GM19467 (cell line): ENCODE results near the gene RNF112.
"Not testable (repeated sequence)": the region's sequence is repeated elsewhere in the genome, so short reads cannot be mapped to it uniquely, and the experiment has no call there.

ENCODE experiments used
- ATAC-seq: cut with Tn5 transposase; IDR thresholded peaks from one replicate; pipeline ENCODE4 v1.9.1; 2021; ENCODE audit warnings: mild to moderate bottlenecking, moderate library complexity; ENCODE audit not compliant: unreplicated experiment

Gene RNF112

DNA sequence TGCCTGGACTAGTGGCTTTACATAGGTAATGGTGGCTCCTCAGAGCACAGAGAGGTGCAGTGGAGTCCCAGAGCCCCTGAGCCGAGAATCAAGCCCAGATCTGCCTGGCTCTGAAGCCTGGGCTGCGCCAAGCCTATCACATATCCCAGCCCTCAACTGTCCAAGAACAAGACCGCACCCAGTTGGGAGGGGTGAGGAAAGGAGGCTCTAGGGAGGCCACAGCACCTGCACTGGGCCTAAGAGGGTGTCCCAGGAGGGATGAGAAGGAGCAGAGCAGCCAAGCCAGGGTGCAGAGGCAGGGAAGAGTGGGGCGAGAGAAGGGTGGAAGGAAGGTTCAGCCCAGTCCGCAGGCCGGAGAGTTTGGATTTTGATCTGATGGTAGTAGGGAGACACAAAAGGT, 941 bp upstream of the RNF112 start:
- ATAC-seq = no peak

DNA sequence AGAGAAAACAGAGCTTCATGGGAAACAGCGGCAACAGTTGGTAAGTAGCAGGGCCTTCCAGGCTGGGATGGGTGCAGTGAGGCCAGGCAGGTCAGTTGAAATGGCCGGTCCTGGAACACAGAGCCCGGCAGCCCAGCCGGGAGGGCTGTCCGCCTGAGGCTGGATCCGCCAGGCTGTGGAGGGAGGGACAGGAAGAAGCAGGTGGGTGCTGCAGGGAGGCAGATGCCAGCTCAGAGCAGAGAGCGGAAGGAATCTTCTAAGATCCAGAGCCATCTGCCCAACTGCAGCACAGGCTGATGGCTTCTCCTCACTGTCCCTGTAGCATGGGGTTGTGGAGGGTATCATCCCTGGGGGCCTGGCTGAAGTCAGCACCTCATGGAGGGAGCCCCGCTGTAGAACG, 599 bp downstream of the RNF112 start:
- no peak for ATAC-seq

DNA sequence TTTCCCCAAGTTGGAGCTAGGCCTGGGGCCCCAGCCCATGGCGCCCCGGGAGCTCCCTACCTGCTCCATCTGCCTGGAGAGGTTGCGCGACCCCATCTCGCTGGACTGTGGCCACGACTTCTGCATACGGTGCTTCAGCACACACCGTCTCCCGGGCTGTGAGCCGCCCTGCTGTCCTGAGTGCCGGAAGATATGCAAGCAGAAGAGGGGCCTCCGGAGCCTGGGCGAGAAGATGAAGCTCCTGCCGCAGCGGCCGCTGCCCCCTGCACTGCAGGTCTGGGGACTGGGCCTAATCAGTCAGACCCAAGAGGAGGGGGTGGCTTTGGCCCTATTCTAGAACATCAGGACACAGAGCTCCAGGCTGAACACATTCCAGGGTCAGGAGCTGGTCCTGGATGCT, 1.5 kb downstream of the RNF112 start:
- no peak for ATAC-seq

- no peak for ATAC-seq
Measured at GRCh38 chr17:19412984-19413383, 2.0 kb downstream of the RNF112 start.

DNA sequence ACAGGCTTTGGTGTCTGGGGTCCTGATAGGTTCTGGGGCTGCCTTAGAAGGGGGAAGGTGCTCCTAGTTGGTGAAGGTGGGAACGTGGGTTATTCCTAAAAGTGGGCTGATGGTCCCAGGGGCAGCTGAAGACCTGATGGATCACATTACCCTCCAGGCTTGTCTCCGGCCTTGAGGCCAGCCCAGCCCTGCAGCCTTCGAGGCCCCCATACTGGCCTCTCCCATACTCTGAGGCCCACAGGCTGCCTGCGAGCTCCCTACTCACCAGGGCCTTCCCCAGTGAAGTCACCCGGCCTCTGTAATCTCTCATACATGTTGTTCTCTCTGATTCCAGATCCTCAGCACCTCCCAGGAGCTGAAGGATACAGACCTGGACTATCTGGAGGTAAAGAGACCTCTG, 2.7 kb downstream of the RNF112 start:
- no peak for ATAC-seq

- ATAC-seq = no peak
Measured at GRCh38 chr17:19414396-19415280, 3.6 kb downstream of the RNF112 start.

- no peak for ATAC-seq
Measured at GRCh38 chr17:19415311-19415710, 4.3 kb downstream of the RNF112 start.

GRCh38 chr17:19415806-19416775, 5.1 kb downstream of the RNF112 start:
- ATAC-seq = no peak

DNA sequence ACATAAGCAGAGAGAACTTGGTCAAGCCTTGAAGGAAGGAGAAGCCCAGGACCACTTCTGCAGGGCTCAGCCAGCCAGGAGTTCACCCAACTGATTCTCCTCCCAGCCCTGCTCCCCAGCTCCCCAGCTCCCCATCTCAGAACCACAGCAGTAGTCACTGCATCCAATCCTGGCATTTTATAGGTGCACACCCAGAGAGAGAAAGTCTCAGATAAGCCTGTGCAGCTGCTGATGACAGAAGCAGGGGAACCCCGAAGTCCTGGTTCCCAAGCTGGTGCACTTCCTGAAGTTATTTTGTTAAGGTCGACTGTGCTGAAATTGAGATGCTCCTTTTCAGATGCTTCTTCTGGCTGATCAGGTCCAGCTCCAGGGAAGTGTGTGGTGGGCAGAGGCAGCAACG, 6.6 kb downstream of the RNF112 start:
- no peak for ATAC-seq

- no peak for ATAC-seq
Measured at GRCh38 chr17:19418251-19418992, 7.4 kb downstream of the RNF112 start.

- no peak for ATAC-seq
Measured at GRCh38 chr17:19421219-19421618, 10.2 kb downstream of the RNF112 start.

DNA sequence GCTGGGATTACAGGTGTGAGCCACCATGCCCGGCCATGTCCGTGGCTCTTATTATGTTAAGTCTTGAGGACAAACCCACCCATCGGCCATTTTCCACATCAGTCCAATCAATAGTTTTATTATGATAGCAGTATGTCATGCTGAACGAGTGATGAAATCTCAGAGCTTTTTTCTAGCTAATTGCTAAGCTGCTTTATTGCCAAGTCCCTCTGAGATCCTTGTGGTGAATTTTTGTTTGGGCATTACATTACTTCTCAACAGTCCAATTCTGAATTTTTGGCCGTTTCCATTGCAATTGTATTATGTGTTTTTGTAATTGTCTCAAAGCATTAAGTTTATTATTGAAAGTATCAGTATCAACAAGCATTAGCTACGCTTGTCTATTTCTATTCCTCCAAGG, 10.9 kb downstream of the RNF112 start:
- ATAC-seq = no peak

DNA sequence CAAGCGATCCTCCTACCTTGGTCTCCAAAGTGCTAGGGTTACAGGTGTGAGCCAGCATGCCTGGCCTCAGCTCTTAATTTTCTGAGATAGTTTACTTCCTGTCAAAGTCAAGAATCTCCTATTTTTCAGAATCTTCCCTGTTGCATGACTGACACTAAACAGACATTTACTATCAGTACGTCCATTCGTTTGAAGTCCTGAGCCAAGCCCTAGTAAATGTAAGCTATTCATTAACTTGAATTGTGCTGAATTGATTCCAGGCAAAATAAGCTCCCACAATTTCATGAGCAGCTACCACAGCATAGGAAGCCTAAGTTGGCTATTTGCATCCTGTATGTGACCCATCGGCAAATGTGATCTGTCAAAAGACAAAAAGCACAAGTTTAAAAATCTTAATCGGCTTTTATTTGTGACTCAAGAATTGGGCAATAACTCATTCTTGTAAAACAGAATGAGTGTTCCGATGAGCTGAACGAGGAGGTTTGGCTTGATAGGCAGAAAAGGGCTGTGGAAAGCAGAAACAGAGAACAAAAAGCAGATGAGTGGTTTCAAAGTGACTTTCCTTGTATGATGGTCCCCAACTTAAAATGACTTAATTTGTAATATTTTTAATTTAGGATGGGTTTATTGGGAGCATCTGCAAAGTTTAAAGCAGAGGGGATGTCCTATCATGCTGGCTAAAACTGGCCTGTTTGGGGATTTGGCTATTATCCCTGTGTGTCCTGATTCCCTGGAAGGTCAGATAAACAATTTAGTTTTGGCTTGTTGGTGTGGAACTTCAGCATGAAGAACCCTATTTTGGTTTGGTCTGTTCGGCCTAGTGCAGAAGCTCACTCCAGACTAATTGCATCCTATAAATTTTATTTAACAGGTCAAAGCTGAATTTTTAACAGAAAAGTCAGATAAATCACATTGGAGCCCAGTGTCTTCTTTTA, 14.2 kb downstream of the RNF112 start:
- no peak for ATAC-seq

DNA sequence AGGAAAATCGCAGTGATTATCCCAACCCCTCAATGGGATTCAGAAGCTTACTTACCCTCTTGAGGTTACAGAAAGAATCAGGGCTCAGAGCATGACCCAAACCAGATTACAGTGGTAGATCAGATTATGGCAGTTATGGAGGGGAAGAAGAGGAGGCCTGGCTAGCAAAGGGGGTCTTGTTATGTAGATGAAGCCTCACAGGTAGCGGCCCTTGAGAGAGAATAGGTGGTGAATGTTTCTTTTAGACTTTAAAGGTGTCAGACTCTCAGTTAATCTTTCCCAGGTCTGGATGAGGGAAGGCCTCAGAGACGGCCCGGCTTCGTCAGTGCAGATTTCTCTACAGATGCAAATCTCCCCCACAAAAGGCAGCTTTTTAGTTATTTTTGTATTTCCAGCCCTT, 15.6 kb downstream of the RNF112 start:
- ATAC-seq = no peak

- ATAC-seq = no peak
Measured at GRCh38 chr17:19431691-19432090, 20.7 kb downstream of the RNF112 start.

- no peak for ATAC-seq
Measured at GRCh38 chr17:19433255-19433654, 22.2 kb downstream of the RNF112 start.

- ATAC-seq = no peak
Measured at GRCh38 chr17:19433727-19434340, 22.8 kb downstream of the RNF112 start.

DNA sequence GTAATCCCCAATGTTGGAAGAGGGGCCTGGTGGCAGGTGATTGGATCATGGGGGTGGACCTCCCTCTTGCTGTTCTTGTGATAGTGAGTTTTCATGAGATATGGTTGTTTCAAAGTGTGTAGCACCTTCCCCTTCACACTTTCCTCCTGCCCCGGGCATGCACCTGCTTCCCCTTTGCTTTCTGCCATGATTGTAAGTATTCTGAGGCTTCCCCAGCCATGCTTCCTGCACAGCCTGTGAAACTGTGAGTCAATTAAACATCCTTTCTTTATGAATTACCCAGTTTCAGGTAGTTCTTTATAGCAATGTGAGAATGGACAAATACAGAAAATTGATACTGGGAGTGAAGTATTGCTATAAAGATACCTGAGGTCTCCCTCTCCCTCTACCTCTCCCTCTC, 29.4 kb downstream of the RNF112 start:
- no peak for ATAC-seq

GRCh38 chr17:19441288-19441687, 30.3 kb downstream of the RNF112 start:
- ATAC-seq = not testable (repeated sequence)

DNA sequence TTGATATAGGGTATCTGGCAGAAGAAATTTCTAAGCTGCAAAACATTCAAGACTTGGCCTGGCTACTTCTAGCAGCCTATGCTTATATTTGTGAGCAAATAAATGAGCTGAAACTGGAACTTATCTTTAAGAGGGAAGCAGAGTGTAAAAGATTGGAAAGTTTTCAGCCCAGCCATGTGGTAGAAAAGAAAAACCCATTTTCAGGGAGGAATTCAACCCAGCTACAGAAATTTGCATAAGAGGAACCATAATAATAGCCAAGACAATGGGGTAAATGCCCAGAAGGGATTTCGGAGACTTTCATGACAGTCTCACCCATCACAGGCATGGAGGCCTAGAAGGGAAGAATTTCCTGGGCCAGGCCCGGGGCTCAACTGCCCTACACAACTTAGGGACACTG, 31.7 kb downstream of the RNF112 start:
- no peak for ATAC-seq
